HEK293T (cell line): Measurements from ENCODE around the gene LIPC.

Source experiments
- CTCF ChIA-PET: fragments of 350-600 bp; formaldehyde crosslinking; extraction: SDS; loops from one replicate; lab custom pipeline; 2021; ENCODE audit warnings: antibody characterized with exemption, inconsistent platforms; lab: Yijun Ruan, JAX
- POLR2A ChIA-PET: fragments of 350-600 bp; formaldehyde crosslinking; extraction: SDS; loops from one replicate; lab custom pipeline; 2020; ENCODE audit warnings: antibody characterized with exemption, inconsistent platforms; lab: Yijun Ruan, JAX
- DNase-seq: peaks from one replicate; pipeline ENCODE4 v3.0.0; 2012; ENCODE audit warnings: mixed read lengths; ENCODE audit errors: extremely low spot score
- ARNT ChIP-seq: fragments of 450-650 bp; IDR thresholded peaks from 2 replicates; pipeline ENCODE4 v1.6.1; 2017; ENCODE audit warnings: mild to moderate bottlenecking
- BHLHE40 ChIP-seq: fragments of 450-650 bp; IDR thresholded peaks from 2 replicates; pipeline ENCODE4 v1.6.1; 2016; ENCODE audit warnings: mild to moderate bottlenecking, moderate library complexity, borderline replicate concordance
- CTBP1 ChIP-seq: fragments of 450-650 bp; IDR thresholded peaks from 2 replicates; pipeline ENCODE4 v1.6.1; 2016; ENCODE audit warnings: borderline replicate concordance
- ELF4 ChIP-seq: fragments of 450-650 bp; IDR thresholded peaks from 2 replicates; pipeline ENCODE4 v1.6.1; 2017; ENCODE audit warnings: antibody characterized with exemption
- FOXA1 ChIP-seq: fragments of 450-650 bp; IDR thresholded peaks from 2 replicates; pipeline ENCODE4 v1.6.1; 2016; ENCODE audit warnings: mild to moderate bottlenecking
- FOXK2 ChIP-seq: fragments of 450-650 bp; IDR thresholded peaks from 2 replicates; pipeline ENCODE4 v1.6.1; 2016; ENCODE audit warnings: mild to moderate bottlenecking
- FOXM1 ChIP-seq: fragments of 450-650 bp; IDR thresholded peaks from 2 replicates; pipeline ENCODE4 v1.6.1; 2017; ENCODE audit warnings: mild to moderate bottlenecking, borderline replicate concordance
- HDGF ChIP-seq: fragments of 450-650 bp; IDR thresholded peaks from 2 replicates; pipeline ENCODE4 v1.6.1; 2017; ENCODE audit warnings: antibody characterized with exemption, borderline replicate concordance
- L3MBTL2 ChIP-seq: fragments of 450-650 bp; conservative IDR thresholded peaks from 2 replicates; pipeline ENCODE4 v1.6.1; 2016; ENCODE audit warnings: mild to moderate bottlenecking
- LEF1 ChIP-seq: fragments of 450-650 bp; IDR thresholded peaks from 2 replicates; pipeline ENCODE4 v1.6.1; 2017; ENCODE audit warnings: mild to moderate bottlenecking, borderline replicate concordance
- NFRKB ChIP-seq: fragments of 450-650 bp; IDR thresholded peaks from 2 replicates; pipeline ENCODE4 v1.6.1; 2016; ENCODE audit warnings: mild to moderate bottlenecking, moderate library complexity
- PKNOX1 ChIP-seq: fragments of 450-650 bp; IDR thresholded peaks from 2 replicates; pipeline ENCODE4 v1.6.1; 2016
- SP1 ChIP-seq: fragments of 450-650 bp; IDR thresholded peaks from 2 replicates; pipeline ENCODE4 v1.6.1; 2017
- SUZ12 ChIP-seq: fragments of 450-650 bp; IDR thresholded peaks from 2 replicates; pipeline ENCODE4 v1.6.1; 2016; ENCODE audit warnings: mild to moderate bottlenecking
- TARDBP ChIP-seq: fragments of 450-650 bp; IDR thresholded peaks from 2 replicates; pipeline ENCODE4 v1.6.1; 2016
- ZNF384 ChIP-seq: fragments of 450-650 bp; IDR thresholded peaks from 2 replicates; pipeline ENCODE4 v1.6.1; 2016

The LIPC gene

GRCh38 chr15:58537033-58537432 is 105.2 kb downstream of the LIPC start:
- CTCF ChIA-PET, result interaction anchor here (0.6 kb wide), 1 partner anchor 14 kb away, joined by 3 read pairs; no protein-coding TSS in a partner anchor
- POLR2A ChIA-PET, result no interaction called here
- TF ChIP-seq L3MBTL2 (no peak), ARNT (no peak), BHLHE40 (no peak)
- DNase-seq, result no peak

GRCh38 chr15:58538225-58538727 is 106.5 kb downstream of the LIPC start:
- TF ChIP-seq TARDBP (no peak), FOXK2 (no peak), BHLHE40 (no peak), FOXA1 (no peak), ELF4 (no peak), HDGF (no peak), FOXM1 (no peak), ZNF384 (no peak), SP1 (no peak), L3MBTL2 (no peak), ARNT (no peak), LEF1 (no peak), NFRKB (no peak)
- CTCF ChIA-PET, result no interaction called here

GRCh38 chr15:58538901-58539300 is 107.1 kb downstream of the LIPC start:
- ChIA-PET POLR2A (no interaction called here), CTCF (no interaction called here)
- no peak for DNase-seq
- no peak for TF ChIP-seq TARDBP
- no peak for TF ChIP-seq FOXK2
- TF ChIP-seq L3MBTL2, result no peak
- TF ChIP-seq ARNT, result no peak
- no peak for TF ChIP-seq CTBP1
- TF ChIP-seq NFRKB, result no peak
- TF ChIP-seq ZNF384, result no peak
- TF ChIP-seq FOXA1, result no peak
- no peak for TF ChIP-seq FOXM1
- no peak for TF ChIP-seq SP1
- no peak for TF ChIP-seq PKNOX1
- TF ChIP-seq SUZ12, result no peak

More at GRCh38 chr15:58538225-58538727, 106.5 kb downstream of the LIPC start:
- DNase-seq, result no peak
- POLR2A ChIA-PET, result no interaction called here

GRCh38 chr15:58539548-58539947 is 107.8 kb downstream of the LIPC start:
- TF ChIP-seq SP1, result no peak
- no peak for TF ChIP-seq TARDBP
- no peak for TF ChIP-seq ARNT
- no peak for TF ChIP-seq FOXK2
- POLR2A ChIA-PET, result no interaction called here

GRCh38 chr15:58541410-58542087 is 109.8 kb downstream of the LIPC start:
- ChIA-PET CTCF (no interaction called here), POLR2A (no interaction called here)
- no peak for DNase-seq
- TF ChIP-seq ZNF384, result no peak
- TF ChIP-seq LEF1, result no peak
- TF ChIP-seq FOXA1, result no peak
- TF ChIP-seq NFRKB, result no peak
- TF ChIP-seq ELF4, result no peak
- TF ChIP-seq FOXK2, result no peak
- no peak for TF ChIP-seq PKNOX1
- no peak for TF ChIP-seq CTBP1
- TF ChIP-seq HDGF, result no peak

More at GRCh38 chr15:58539548-58539947, 107.8 kb downstream of the LIPC start:
- CTCF ChIA-PET, result no interaction called here
- DNase-seq, result no peak

- TF ChIP-seq PKNOX1, result no peak
- TF ChIP-seq ZNF384, result no peak
- no peak for TF ChIP-seq ELF4
- TF ChIP-seq LEF1, result no peak
- no peak for DNase-seq
- CTCF ChIA-PET, result no interaction called here
- POLR2A ChIA-PET, result no interaction called here
Observed at GRCh38 chr15:58543664-58544335, 112.0 kb downstream of the LIPC start.

- TF ChIP-seq SP1, result no peak
- no peak for TF ChIP-seq LEF1
- TF ChIP-seq L3MBTL2, result no peak
- no peak for TF ChIP-seq TARDBP
- no peak for TF ChIP-seq ZNF384
- TF ChIP-seq CTBP1, result no peak
- no peak for TF ChIP-seq BHLHE40
- no peak for TF ChIP-seq ARNT
- TF ChIP-seq FOXK2, result no peak
- no peak for TF ChIP-seq FOXM1
- TF ChIP-seq ELF4, result no peak
- TF ChIP-seq FOXA1, result no peak
- no peak for TF ChIP-seq PKNOX1
- CTCF ChIA-PET, result no interaction called here
Observed at GRCh38 chr15:58544756-58545155, 113.0 kb downstream of the LIPC start.

More at GRCh38 chr15:58544756-58545155, 113.0 kb downstream of the LIPC start:
- POLR2A ChIA-PET, result interaction anchor here (0.6 kb wide), 1 partner anchor 13 kb away, joined by 3 read pairs; no protein-coding TSS in a partner anchor
- DNase-seq, result no peak
